Loucy (cell line): ENCODE results near the gene EGLN1.

Experiments used
- H2AFZ ChIP-seq: fragments of 200-600 bp; sonication (generic); 2 replicates; pipeline ENCODE4 v1.6.0; 2016; ENCODE audit warnings: antibody characterized with exemption, mild to moderate bottlenecking, low read length, moderate library complexity
- H3F3A ChIP-seq: fragments of 200-600 bp; 2 replicates; pipeline ENCODE4 v1.6.0; 2016; ENCODE audit warnings: antibody characterized with exemption, low read depth, mild to moderate bottlenecking
- H3K27me3 ChIP-seq: fragments of 200-600 bp; sonication (generic); 2 replicates; pipeline ENCODE4 v1.6.1; 2014; ENCODE audit warnings: low read length, mild to moderate bottlenecking; ENCODE audit not compliant: insufficient read depth, poor library complexity, severe bottlenecking
- H3K36me3 ChIP-seq: fragments of 200-600 bp; sonication (generic); 2 replicates; pipeline ENCODE4 v1.6.1; 2016; ENCODE audit warnings: low read length; ENCODE audit not compliant: insufficient read depth
- H3K4me1 ChIP-seq: fragments of 200-600 bp; sonication (generic); 2 replicates; pipeline ENCODE4 v1.5.1; 2014; ENCODE audit warnings: low read length, mild to moderate bottlenecking; ENCODE audit not compliant: insufficient read depth, poor library complexity, severe bottlenecking
- H3K4me2 ChIP-seq: fragments of 200-600 bp; sonication (generic); 2 replicates; pipeline ENCODE4 v1.6.0; 2014; ENCODE audit warnings: antibody characterized with exemption, low read length, low read depth, mild to moderate bottlenecking; ENCODE audit not compliant: poor library complexity, severe bottlenecking
- H3K4me3 ChIP-seq: fragments of 200-600 bp; sonication (generic); 2 replicates; pipeline ENCODE4 v1.5.1; 2014; ENCODE audit warnings: low read length, mild to moderate bottlenecking, mixed read lengths; ENCODE audit not compliant: poor library complexity, severe bottlenecking
- H3K79me2 ChIP-seq: fragments of 200-600 bp; sonication (generic); 2 replicates; pipeline ENCODE4 v1.6.1; 2014; ENCODE audit warnings: low read length; ENCODE audit not compliant: insufficient read depth
- H3K9ac ChIP-seq: fragments of 200-600 bp; sonication (generic); 2 replicates; pipeline ENCODE4 v1.6.0; 2014; ENCODE audit warnings: mild to moderate bottlenecking, low read depth, low read length, moderate library complexity; ENCODE audit not compliant: poor library complexity, severe bottlenecking
- H3K9me2 ChIP-seq: fragments of 200-600 bp; sonication (generic); replicated peaks from 2 replicates; pipeline ENCODE4 v1.6.1; 2016; ENCODE audit warnings: low read depth, low read length, mixed read lengths
- H3K9me3 ChIP-seq: fragments of 200-600 bp; sonication (generic); 2 replicates; pipeline ENCODE4 v1.6.1; 2014; ENCODE audit warnings: mild to moderate bottlenecking, antibody characterized with exemption, low read length, low read depth; ENCODE audit not compliant: insufficient read depth
- H4K20me1 ChIP-seq: fragments of 200-600 bp; sonication (generic); 2 replicates; pipeline ENCODE4 v1.6.0; 2014; ENCODE audit warnings: antibody characterized with exemption, low read length, mild to moderate bottlenecking; ENCODE audit not compliant: insufficient read depth, poor library complexity, severe bottlenecking
- CTCF ChIP-seq: fragments of 200-600 bp; sonication (generic); conservative IDR thresholded peaks from 2 replicates; pipeline ENCODE4 v1.5.1; 2014; ENCODE audit warnings: mild to moderate bottlenecking, antibody characterized with exemption, low read length
- EZH2phosphoT487 ChIP-seq: fragments of 200-600 bp; IDR thresholded peaks from 2 replicates; pipeline ENCODE4 v1.6.1; 2018; ENCODE audit warnings: antibody characterized with exemption, mild to moderate bottlenecking, moderate library complexity, borderline replicate concordance

EGLN1 gene

GRCh38 chr1:231357831-231358354 lies 64.2 kb downstream of the EGLN1 start:
- no peaks in the 10 kb centered on the region for H3K9me3 ChIP-seq
- H3F3A ChIP-seq, result no peaks in the 10 kb centered on the region
- peaks cover 6% of the 10 kb centered on the region; the same call in 1 of the 2 replicates for H3K36me3 ChIP-seq
- H3K4me1 ChIP-seq, result no peaks in the 10 kb centered on the region
- H3K79me2 ChIP-seq, result no peaks in the 10 kb centered on the region
- H3K9me2 ChIP-seq, result no peaks in the 10 kb centered on the region
- H2AFZ ChIP-seq, result no peak overlapping the region
- H3K9ac ChIP-seq, result no peak overlapping the region
- H3K4me2 ChIP-seq, result no peak overlapping the region
- no peak for TF ChIP-seq EZH2phosphoT487
- TF ChIP-seq CTCF, result peak; percentile 84
- no peaks in the 10 kb centered on the region for H4K20me1 ChIP-seq
- no peaks in the 10 kb centered on the region for H3K27me3 ChIP-seq
- no peak overlapping the region for H3K4me3 ChIP-seq

- H3K9me3 ChIP-seq, result no peaks in the 10 kb centered on the region
- no peak overlapping the region for H3K9ac ChIP-seq
- H3K9me2 ChIP-seq, result no peaks in the 10 kb centered on the region
- no peak overlapping the region for H3K4me2 ChIP-seq
- no peaks in the 10 kb centered on the region for H3K4me1 ChIP-seq
- no peaks in the 10 kb centered on the region for H4K20me1 ChIP-seq
- peaks cover 12% of the 10 kb centered on the region; the same call in 1 of the 2 replicates for H3K36me3 ChIP-seq
- TF ChIP-seq CTCF, result no peak
- TF ChIP-seq EZH2phosphoT487, result no peak
- no peaks in the 10 kb centered on the region for H3K27me3 ChIP-seq
- no peaks in the 10 kb centered on the region for H3F3A ChIP-seq
- no peaks in the 10 kb centered on the region for H3K79me2 ChIP-seq
- no peak overlapping the region for H2AFZ ChIP-seq
- H3K4me3 ChIP-seq, result no peak overlapping the region
Observed at GRCh38 chr1:231357187-231357772, 64.8 kb downstream of the EGLN1 start.

- Histone ChIP-seq H3K9ac (no peak overlapping the region), H3K36me3 (peaks cover 31% of the 10 kb centered on the region), H3K4me1 (no peaks in the 10 kb centered on the region), H2AFZ (no peak overlapping the region), H3K4me3 (no peak overlapping the region), H3K79me2 (no peaks in the 10 kb centered on the region), H4K20me1 (no peaks in the 10 kb centered on the region), H3K9me2 (no peaks in the 10 kb centered on the region), H3F3A (no peaks in the 10 kb centered on the region), H3K27me3 (no peaks in the 10 kb centered on the region), H3K9me3 (no peaks in the 10 kb centered on the region), H3K4me2 (no peak overlapping the region)
- TF ChIP-seq CTCF, result no peak
- no peak for TF ChIP-seq EZH2phosphoT487
Observed at GRCh38 chr1:231355171-231355570, 66.9 kb downstream of the EGLN1 start.
